HepG2 (cell line): ENCODE data around the gene AKAIN1. TPM values are rescaled to one million over a fixed set of nuclear protein-coding genes. Genes with fewer than 3 reads are reported as not detected.

ENCODE experiments used
- ATAC-seq: fragments of 200-7000 bp; cut with Tn5 transposase; 3 replicates; pipeline ENCODE4 v1.9.1; 2020; ENCODE audit warnings: mild to moderate bottlenecking, moderate library complexity
- BruUV-seq: library from RNA; stranded (reverse); fragments of 400-500 nt; replicated peaks from 2 replicates; lab custom pipeline; 2021; lab: Mats Ljungman, UMichigan
- CTCF ChIA-PET: fragments of 300-600 bp; formaldehyde crosslinking; extraction: SDS; loops from one replicate; lab custom pipeline; 2021; ENCODE audit warnings: low total read pairs, inconsistent platforms, low intra/inter-chr PET ratio; lab: Yijun Ruan, JAX
- POLR2A ChIA-PET: fragments of 350-600 bp; sonication (Branson Sonifier 250); formaldehyde crosslinking; loops from one replicate; lab custom pipeline; 2020; ENCODE audit warnings: antibody characterized with exemption, inconsistent platforms; lab: Yijun Ruan, JAX
- DNase-seq: peaks from one replicate; pipeline ENCODE4 v3.0.0-alpha.2; 2015; ENCODE audit warnings: low spot score
- FAIRE-seq: peaks from 3 replicates; lab custom pipeline; 2011; peaks lifted over from hg19 to GRCh38; lab: Jason Lieb, UNC
- H2AFZ ChIP-seq: one replicate; pipeline ENCODE4 v1.6.1; 2011; ENCODE audit warnings: low read length, inconsistent platforms
- H3K27ac ChIP-seq: fragments of 300-600 bp; 3 replicates; pipeline ENCODE4 v1.8.0; 2011; ENCODE audit warnings: mixed run types, mild to moderate bottlenecking, mixed read lengths, low read length, inconsistent platforms; ENCODE audit not compliant: insufficient read depth; ENCODE audit errors: extremely low read length
- H3K27me3 ChIP-seq, 2 experiments: fragments of 200-600 bp in 1 of 2; 2 replicates in 1 of 2; 3 replicates in 1 of 2; pipeline versions ENCODE4 v1.6.0 to v1.8.0; 2011; ENCODE audit warnings: low read length in 2 of 2, mild to moderate bottlenecking in 2 of 2, moderate library complexity in 2 of 2, inconsistent platforms in 1 of 2; ENCODE audit not compliant: insufficient read depth in 2 of 2, control insufficient read depth in 1 of 2
- H3K36me3 ChIP-seq, 2 experiments: fragments of 200-600 bp in 1 of 2; replicated peaks in 1 of 2; 2 replicates in 1 of 2; 3 replicates in 1 of 2; pipeline versions ENCODE4 v1.5.1 to v1.8.0; 2011; ENCODE audit warnings: low read length in 2 of 2, inconsistent platforms in 1 of 2; ENCODE audit not compliant: insufficient read depth in 2 of 2, control insufficient read depth in 1 of 2
- H3K4me1 ChIP-seq: 2 replicates; pipeline ENCODE4 v1.5.1; 2012; ENCODE audit warnings: low read length, inconsistent platforms; ENCODE audit not compliant: insufficient read depth
- H3K4me2 ChIP-seq: 2 replicates; pipeline ENCODE4 v1.6.0; 2011; ENCODE audit warnings: low read depth, low read length, inconsistent platforms
- H3K4me3 ChIP-seq, 3 experiments: fragments of 200-600 bp in 1 of 3; sonication (generic), shearing (Covaris generic) in 1 of 3; replicated peaks in 1 of 3; 2 replicates each; pipeline ENCODE4 v1.5.1; 2011 to 2016; ENCODE audit warnings: low read length in 3 of 3, inconsistent platforms in 2 of 3, low read depth in 2 of 3, mild to moderate bottlenecking in 2 of 3, control low read depth in 1 of 3, mixed read lengths in 1 of 3; ENCODE audit not compliant: insufficient read depth in 1 of 3
- H3K79me2 ChIP-seq: one replicate; pipeline ENCODE4 v1.6.1; 2011; ENCODE audit warnings: low read length, inconsistent platforms; ENCODE audit not compliant: insufficient read depth
- H3K9ac ChIP-seq: 2 replicates; pipeline ENCODE4 v1.6.0; 2011; ENCODE audit warnings: mild to moderate bottlenecking, low read depth, low read length, inconsistent platforms; ENCODE audit not compliant: insufficient read depth
- H3K9me3 ChIP-seq: 2 replicates; pipeline ENCODE4 v1.5.1; 2012; ENCODE audit warnings: mild to moderate bottlenecking, low read length
- H4K20me1 ChIP-seq: 2 replicates; pipeline ENCODE4 v1.6.0; 2011; ENCODE audit warnings: inconsistent platforms, mild to moderate bottlenecking, low read length, moderate library complexity; ENCODE audit not compliant: insufficient read depth
- PRMT3 ChIP-seq: sonication (generic); formaldehyde crosslinking; IDR thresholded peaks from 2 replicates; pipeline ENCODE4 v1.8.1; 2022; ENCODE audit warnings: low read depth, mild to moderate bottlenecking, moderate library complexity, missing genetic modification reagents, borderline replicate concordance
- ZNF274 ChIP-seq: sonication (generic); formaldehyde crosslinking; IDR thresholded peaks from 2 replicates; pipeline ENCODE4 v1.5.1; 2020; ENCODE audit warnings: mild to moderate bottlenecking, missing genetic modification reagents
- ZNF547 ChIP-seq: sonication (generic); formaldehyde crosslinking; IDR thresholded peaks from 2 replicates; pipeline ENCODE4 v1.5.1; 2020; ENCODE audit warnings: mild to moderate bottlenecking, missing genetic modification reagents
- ZSCAN31 ChIP-seq: sonication (generic); formaldehyde crosslinking; IDR thresholded peaks from 2 replicates; pipeline ENCODE4 v1.5.0; 2020; ENCODE audit warnings: low read depth, mild to moderate bottlenecking, missing genetic modification reagents
- WGBS: methylation state at CpG from one replicate; pipeline ENCODE4 v1.1.6; 2017; ENCODE audit warnings: low lambda C conversion rate; 5-methylcytosine and 5-hydroxymethylcytosine counted together
- in situ Hi-C: cut with HindIII; loops from 2 replicates; pipeline ENCODE4 v1.10.0; 2017; ENCODE audit warnings: low pct_unique_long_range_greater_than_20kb; ENCODE audit not compliant: extremely low pct_ligation_motif_present
- intact Hi-C: fragments of 100-400 bp; cut with micrococcal nuclease; formaldehyde crosslinking; loops from one replicate; pipeline ENCODE4 v1.10.0; 2022; ENCODE audit not compliant: unreplicated experiment
- polyA plus RNA-seq, 8 experiments: library from polyadenylated mRNA; depleted of rRNA in 3 of 8; stranded (reverse) in 7 of 8; unstranded in 1 of 8; fragments of >200 nt; fragmentation: Illumina TruSeq in 4 of 8; extraction: Trizol in 4 of 8; gene quantifications; 2 replicates each; pipeline versions ENCODE4 v1.2.1 to v1.2.3, GENCODE V29; 2011 to 2016; ENCODE audit warnings: low read depth in 4 of 8, missing spikeins in 1 of 8, mixed read lengths in 1 of 8; ENCODE audit not compliant: insufficient read depth in 1 of 8
- total RNA-seq, 5 experiments: library from RNA; depleted of rRNA; stranded (reverse); fragments of >200 nt; fragmentation: Illumina TruSeq; extraction: Trizol; gene quantifications; 2 replicates each; pipeline ENCODE4 v1.2.3, GENCODE V29; 2016; ENCODE audit warnings: low read depth in 1 of 5
- TF ChIP-seq, protein P1 (sequence below): sonication (generic); formaldehyde crosslinking; IDR thresholded peaks from 2 replicates; pipeline ENCODE4 v1.8.0; 2022; ENCODE audit warnings: mild to moderate bottlenecking, missing genetic modification reagents
- TF ChIP-seq, protein P2 (sequence below): sonication (generic); formaldehyde crosslinking; IDR thresholded peaks from 2 replicates; pipeline ENCODE4 v1.4.0; 2020; ENCODE audit warnings: missing genetic modification reagents
- TF ChIP-seq, protein P3 (sequence below): sonication (generic); formaldehyde crosslinking; conservative IDR thresholded peaks from 2 replicates; pipeline ENCODE4 v1.8.0; 2022; ENCODE audit warnings: low read depth, missing genetic modification reagents

The AKAIN1 gene
- total and polyA plus RNA-seq, 2 of the 13 experiments (the other 11 are each of a cell fraction or from before 2014, with no cell fraction given) = not detected

DNA sequence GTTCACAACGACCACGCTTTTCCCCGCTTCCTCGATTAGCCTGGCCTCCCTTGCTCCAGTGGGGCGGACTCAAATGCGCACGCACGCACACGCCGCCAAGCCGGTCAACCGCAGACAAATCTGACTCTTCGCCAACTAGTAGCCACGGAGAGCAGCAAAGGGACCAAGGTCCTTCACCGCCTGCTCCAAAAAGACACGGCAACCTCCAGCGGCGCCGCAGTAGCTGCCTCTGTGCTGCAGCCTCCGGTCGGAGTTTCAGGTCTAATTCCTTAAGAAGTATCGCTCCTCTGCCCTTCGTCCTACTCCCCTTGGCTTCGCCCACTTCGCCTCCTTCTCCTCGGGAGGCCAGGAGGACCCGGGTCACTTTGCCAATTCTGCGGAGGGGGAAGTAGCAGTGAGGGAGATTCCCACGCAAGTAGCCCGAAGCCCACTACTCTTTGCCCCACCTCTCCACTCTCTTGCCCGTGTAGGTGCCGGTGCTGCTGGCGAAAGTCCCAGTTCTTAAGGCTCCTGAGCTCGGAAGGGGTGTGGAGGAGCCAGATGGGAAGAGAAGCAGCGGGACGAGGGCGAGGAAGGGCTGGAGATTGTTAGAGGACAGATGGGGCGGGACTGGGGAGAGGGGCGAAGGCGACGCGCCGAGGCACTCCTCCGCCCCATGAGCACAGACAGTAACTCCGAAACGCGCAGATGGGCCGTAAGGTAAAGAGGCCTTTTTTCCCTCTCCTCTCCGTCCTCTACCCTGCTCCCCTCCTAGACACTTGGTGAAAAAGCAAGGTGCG lies 615 bp downstream of the AKAIN1 start:
- H3K4me1 ChIP-seq = no peaks in the 10 kb centered on the region
- no peaks in the 10 kb centered on the region for H3K79me2 ChIP-seq
- intact Hi-C loops (loop anchor here (10.0 kb wide), 1 partner anchor 88 kb away; no protein-coding TSS in a partner anchor), in situ Hi-C loops (no loop called here)
- H3K9me3 ChIP-seq = no peaks in the 10 kb centered on the region
- POLR2A ChIA-PET = no interaction called here
- no TSS peak for BruUV-seq
- FAIRE-seq (no peak), ATAC-seq (no peak; the same call in 2 of the 3 replicates), DNase-seq (no peak)
- WGBS = 55% methylated on average over 45 of the region's 50 CpGs
- H3K27ac ChIP-seq = no peak overlapping the region
- no peak overlapping the region for H3K4me2 ChIP-seq
- peaks cover 3% of the 10 kb centered on the region; the same call in 1 of the 2 replicates for H4K20me1 ChIP-seq
- CTCF ChIA-PET = no interaction called here
- H3K36me3 ChIP-seq = no peaks in the 10 kb centered on the region
- no peak overlapping the region for H3K4me3 ChIP-seq
- H3K9ac ChIP-seq = no peak overlapping the region
- TF ChIP-seq, protein P1, sequence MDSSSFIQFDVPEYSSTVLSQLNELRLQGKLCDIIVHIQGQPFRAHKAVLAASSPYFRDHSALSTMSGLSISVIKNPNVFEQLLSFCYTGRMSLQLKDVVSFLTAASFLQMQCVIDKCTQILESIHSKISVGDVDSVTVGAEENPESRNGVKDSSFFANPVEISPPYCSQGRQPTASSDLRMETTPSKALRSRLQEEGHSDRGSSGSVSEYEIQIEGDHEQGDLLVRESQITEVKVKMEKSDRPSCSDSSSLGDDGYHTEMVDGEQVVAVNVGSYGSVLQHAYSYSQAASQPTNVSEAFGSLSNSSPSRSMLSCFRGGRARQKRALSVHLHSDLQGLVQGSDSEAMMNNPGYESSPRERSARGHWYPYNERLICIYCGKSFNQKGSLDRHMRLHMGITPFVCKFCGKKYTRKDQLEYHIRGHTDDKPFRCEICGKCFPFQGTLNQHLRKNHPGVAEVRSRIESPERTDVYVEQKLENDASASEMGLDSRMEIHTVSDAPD = no peak
- 0 out of 2 replicates have a peak, but pooled peaks have one; percentile 3 for TF ChIP-seq ZNF547
- H3K27me3 ChIP-seq = peaks cover 0 to 12% of the 10 kb centered on the region in 2 experiments; a peak in 1 of 5 replicates
- H2AFZ ChIP-seq = no peak overlapping the region

DNA sequence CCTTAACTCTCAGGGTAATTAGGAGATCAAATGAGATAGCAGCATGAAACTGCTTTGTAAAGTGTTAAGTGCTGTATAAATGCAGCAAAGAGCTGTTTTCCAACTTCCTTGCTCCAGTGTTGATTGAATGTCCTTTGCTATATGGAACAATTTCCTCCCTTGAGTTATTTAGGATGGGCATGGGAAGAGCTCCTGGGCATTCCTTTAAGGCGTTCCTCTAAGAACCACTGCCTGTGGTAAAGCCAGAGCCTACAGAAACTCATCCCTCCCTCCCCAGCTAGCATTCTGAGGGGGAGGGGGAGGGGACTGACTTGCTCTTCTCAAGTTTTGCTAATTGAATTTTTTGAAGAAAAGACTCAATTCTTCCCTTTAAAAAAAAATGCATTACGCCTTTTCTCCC lies 1.4 kb downstream of the AKAIN1 start:
- intact Hi-C loops (loop anchor here (10.0 kb wide), 1 partner anchor 89 kb away; no protein-coding TSS in a partner anchor), in situ Hi-C loops (no loop called here)
- Histone ChIP-seq H3K27me3 (peaks cover 0 to 12% of the 10 kb centered on the region in 2 experiments; a peak in 1 of 5 replicates), H3K4me3 (no peak overlapping the region), H3K9ac (no peak overlapping the region), H2AFZ (no peak overlapping the region), H3K79me2 (no peaks in the 10 kb centered on the region), H4K20me1 (peaks cover 3% of the 10 kb centered on the region; the same call in 1 of the 2 replicates), H3K36me3 (no peaks in the 10 kb centered on the region), H3K9me3 (no peaks in the 10 kb centered on the region), H3K4me2 (no peak overlapping the region), H3K27ac (no peak overlapping the region), H3K4me1 (no peaks in the 10 kb centered on the region)
- DNase-seq = no peak
- CTCF ChIA-PET = no interaction called here
- POLR2A ChIA-PET = no interaction called here
- TF ChIP-seq ZNF274 (CRISPR knock-in tag) = no peak
- TF ChIP-seq, protein P2, sequence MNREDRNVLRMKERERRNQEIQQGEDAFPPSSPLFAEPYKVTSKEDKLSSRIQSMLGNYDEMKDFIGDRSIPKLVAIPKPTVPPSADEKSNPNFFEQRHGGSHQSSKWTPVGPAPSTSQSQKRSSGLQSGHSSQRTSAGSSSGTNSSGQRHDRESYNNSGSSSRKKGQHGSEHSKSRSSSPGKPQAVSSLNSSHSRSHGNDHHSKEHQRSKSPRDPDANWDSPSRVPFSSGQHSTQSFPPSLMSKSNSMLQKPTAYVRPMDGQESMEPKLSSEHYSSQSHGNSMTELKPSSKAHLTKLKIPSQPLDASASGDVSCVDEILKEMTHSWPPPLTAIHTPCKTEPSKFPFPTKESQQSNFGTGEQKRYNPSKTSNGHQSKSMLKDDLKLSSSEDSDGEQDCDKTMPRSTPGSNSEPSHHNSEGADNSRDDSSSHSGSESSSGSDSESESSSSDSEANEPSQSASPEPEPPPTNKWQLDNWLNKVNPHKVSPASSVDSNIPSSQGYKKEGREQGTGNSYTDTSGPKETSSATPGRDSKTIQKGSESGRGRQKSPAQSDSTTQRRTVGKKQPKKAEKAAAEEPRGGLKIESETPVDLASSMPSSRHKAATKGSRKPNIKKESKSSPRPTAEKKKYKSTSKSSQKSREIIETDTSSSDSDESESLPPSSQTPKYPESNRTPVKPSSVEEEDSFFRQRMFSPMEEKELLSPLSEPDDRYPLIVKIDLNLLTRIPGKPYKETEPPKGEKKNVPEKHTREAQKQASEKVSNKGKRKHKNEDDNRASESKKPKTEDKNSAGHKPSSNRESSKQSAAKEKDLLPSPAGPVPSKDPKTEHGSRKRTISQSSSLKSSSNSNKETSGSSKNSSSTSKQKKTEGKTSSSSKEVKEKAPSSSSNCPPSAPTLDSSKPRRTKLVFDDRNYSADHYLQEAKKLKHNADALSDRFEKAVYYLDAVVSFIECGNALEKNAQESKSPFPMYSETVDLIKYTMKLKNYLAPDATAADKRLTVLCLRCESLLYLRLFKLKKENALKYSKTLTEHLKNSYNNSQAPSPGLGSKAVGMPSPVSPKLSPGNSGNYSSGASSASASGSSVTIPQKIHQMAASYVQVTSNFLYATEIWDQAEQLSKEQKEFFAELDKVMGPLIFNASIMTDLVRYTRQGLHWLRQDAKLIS (CRISPR knock-in tag) = no peak
- TF ChIP-seq, protein P3, sequence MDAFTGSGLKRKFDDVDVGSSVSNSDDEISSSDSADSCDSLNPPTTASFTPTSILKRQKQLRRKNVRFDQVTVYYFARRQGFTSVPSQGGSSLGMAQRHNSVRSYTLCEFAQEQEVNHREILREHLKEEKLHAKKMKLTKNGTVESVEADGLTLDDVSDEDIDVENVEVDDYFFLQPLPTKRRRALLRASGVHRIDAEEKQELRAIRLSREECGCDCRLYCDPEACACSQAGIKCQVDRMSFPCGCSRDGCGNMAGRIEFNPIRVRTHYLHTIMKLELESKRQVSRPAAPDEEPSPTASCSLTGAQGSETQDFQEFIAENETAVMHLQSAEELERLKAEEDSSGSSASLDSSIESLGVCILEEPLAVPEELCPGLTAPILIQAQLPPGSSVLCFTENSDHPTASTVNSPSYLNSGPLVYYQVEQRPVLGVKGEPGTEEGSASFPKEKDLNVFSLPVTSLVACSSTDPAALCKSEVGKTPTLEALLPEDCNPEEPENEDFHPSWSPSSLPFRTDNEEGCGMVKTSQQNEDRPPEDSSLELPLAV (CRISPR knock-in tag) = no peak
- no peak for TF ChIP-seq PRMT3 (CRISPR knock-in tag)
- no peak for TF ChIP-seq ZSCAN31 (CRISPR knock-in tag)
- no TSS peak for BruUV-seq
- 27% methylated on average over 2 of the region's 2 CpGs for WGBS
- no peak for ATAC-seq
- no peak for FAIRE-seq
